Measurements from ENCODE around the gene FAM200C. TPM values are rescaled to one million over a fixed set of nuclear protein-coding genes. Genes with fewer than 3 reads are reported as not detected.

Gene FAM200C
- total and polyA plus RNA-seq, 9 of the 15 experiments (the other 6 are each of a cell fraction or from before 2014, with no cell fraction given) = 1.3 to 7.0 (median 1.8) TPM

GRCh38 chr5:160418561-160419457 lies 19.0 kb upstream of the FAM200C start, which contains the start of gene SLU7 (continued):
- TF ChIP-seq POLR2A (conservative IDR thresholded peaks at IDR 0.05) = peak; percentile 89
- TF ChIP-seq, protein P1, sequence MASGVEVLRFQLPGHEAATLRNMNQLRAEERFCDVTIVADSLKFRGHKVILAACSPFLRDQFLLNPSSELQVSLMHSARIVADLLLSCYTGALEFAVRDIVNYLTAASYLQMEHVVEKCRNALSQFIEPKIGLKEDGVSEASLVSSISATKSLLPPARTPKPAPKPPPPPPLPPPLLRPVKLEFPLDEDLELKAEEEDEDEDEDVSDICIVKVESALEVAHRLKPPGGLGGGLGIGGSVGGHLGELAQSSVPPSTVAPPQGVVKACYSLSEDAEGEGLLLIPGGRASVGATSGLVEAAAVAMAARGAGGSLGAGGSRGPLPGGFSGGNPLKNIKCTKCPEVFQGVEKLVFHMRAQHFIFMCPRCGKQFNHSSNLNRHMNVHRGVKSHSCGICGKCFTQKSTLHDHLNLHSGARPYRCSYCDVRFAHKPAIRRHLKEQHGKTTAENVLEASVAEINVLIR (CRISPR knock-in tag; IDR thresholded peaks at IDR 0.05) = no peak
- no peak for TF ChIP-seq THRAP3 (IDR thresholded peaks at IDR 0.05; ENCODE audit: borderline replicate concordance)
- TF ChIP-seq, protein P2, sequence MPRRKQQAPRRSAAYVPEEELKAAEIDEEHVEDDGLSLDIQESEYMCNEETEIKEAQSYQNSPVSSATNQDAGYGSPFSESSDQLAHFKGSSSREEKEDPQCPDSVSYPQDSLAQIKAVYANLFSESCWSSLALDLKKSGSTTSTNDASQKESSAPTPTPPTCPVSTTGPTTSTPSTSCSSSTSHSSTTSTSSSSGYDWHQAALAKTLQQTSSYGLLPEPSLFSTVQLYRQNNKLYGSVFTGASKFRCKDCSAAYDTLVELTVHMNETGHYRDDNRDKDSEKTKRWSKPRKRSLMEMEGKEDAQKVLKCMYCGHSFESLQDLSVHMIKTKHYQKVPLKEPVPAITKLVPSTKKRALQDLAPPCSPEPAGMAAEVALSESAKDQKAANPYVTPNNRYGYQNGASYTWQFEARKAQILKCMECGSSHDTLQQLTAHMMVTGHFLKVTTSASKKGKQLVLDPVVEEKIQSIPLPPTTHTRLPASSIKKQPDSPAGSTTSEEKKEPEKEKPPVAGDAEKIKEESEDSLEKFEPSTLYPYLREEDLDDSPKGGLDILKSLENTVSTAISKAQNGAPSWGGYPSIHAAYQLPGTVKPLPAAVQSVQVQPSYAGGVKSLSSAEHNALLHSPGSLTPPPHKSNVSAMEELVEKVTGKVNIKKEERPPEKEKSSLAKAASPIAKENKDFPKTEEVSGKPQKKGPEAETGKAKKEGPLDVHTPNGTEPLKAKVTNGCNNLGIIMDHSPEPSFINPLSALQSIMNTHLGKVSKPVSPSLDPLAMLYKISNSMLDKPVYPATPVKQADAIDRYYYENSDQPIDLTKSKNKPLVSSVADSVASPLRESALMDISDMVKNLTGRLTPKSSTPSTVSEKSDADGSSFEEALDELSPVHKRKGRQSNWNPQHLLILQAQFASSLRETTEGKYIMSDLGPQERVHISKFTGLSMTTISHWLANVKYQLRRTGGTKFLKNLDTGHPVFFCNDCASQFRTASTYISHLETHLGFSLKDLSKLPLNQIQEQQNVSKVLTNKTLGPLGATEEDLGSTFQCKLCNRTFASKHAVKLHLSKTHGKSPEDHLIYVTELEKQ (CRISPR knock-in tag; IDR thresholded peaks at IDR 0.05) = no peak
- no peak for TF ChIP-seq ZBTB1 (CRISPR knock-in tag; IDR thresholded peaks at IDR 0.05; ENCODE audit: borderline replicate concordance, low read depth)
- no peak for TF ChIP-seq TEAD2 (tag; IDR thresholded peaks at IDR 0.05)
- TF ChIP-seq ZNF780A (CRISPR knock-in tag; IDR thresholded peaks at IDR 0.05) = no peak
- TF ChIP-seq XRCC3 (IDR thresholded peaks at IDR 0.05) = no peak
- no peak for TF ChIP-seq PRMT5 (CRISPR knock-in tag; IDR thresholded peaks at IDR 0.05)
- TF ChIP-seq CUX1 (CRISPR knock-in tag; IDR thresholded peaks at IDR 0.05) = no peak
- no peak for TF ChIP-seq MIER1 (IDR thresholded peaks at IDR 0.05; ENCODE audit: low read depth)
- TF ChIP-seq ETS2 (tag; IDR thresholded peaks at IDR 0.05; ENCODE audit: borderline replicate concordance, poor library complexity, severe bottlenecking) = no peak
- no peak for TF ChIP-seq HNRNPL (IDR thresholded peaks at IDR 0.05; ENCODE audit: low read depth, low read length)
- TF ChIP-seq KAT2B (IDR thresholded peaks at IDR 0.05; ENCODE audit: low read depth, low read length) = no peak
- no peak for TF ChIP-seq MTA3 (IDR thresholded peaks at IDR 0.05; ENCODE audit: borderline replicate concordance)
- no peak for TF ChIP-seq ZNF699 (CRISPR knock-in tag; IDR thresholded peaks at IDR 0.05; ENCODE audit: insufficient replicate concordance)
- TF ChIP-seq RBM39 (optimal IDR thresholded peaks at IDR 0.05; ENCODE audit: low read depth, low read length) = no peak
- TF ChIP-seq MEF2A (IDR thresholded peaks at IDR 0.05; ENCODE audit: control insufficient read depth, low read depth, low read length) = no peak
- peak; percentile 44; the same call in 1 of the 2 replicates for TF ChIP-seq SP1 (CRISPR knock-in tag; IDR thresholded peaks at IDR 0.05)

Measured in K562 (cell line).